CD14-positive monocyte (primary cell): ENCODE measurements around the gene TSG101. TPM values are rescaled to one million over a fixed set of nuclear protein-coding genes. Genes with fewer than 3 reads are reported as not detected.

Source experiments
- DNase-seq, 3 donors: peaks; one replicate each; pipeline ENCODE4 v3.0.0-alpha.2; 2011 to 2022
- H2AFZ ChIP-seq: 2 replicates; pipeline ENCODE4 v1.6.0; 2012; ENCODE audit warnings: mild to moderate bottlenecking, low read depth, low read length, inconsistent platforms; ENCODE audit not compliant: insufficient read depth, poor library complexity, severe bottlenecking
- H3K27ac ChIP-seq, 2 donors: 1 replicate in 1 of 2; 2 replicates in 1 of 2; pipeline ENCODE4 v1.5.1; 2012 to 2013; ENCODE audit warnings: low read length in 2 of 2, control low read depth in 1 of 2, inconsistent platforms in 1 of 2, low read depth in 1 of 2, mild to moderate bottlenecking in 1 of 2
- H3K27me3 ChIP-seq, 2 donors: one replicate each; pipeline versions ENCODE4 v1.6.0 to v1.6.1; 2011 to 2013; ENCODE audit warnings: low read length in 2 of 2; ENCODE audit not compliant: control insufficient read depth in 2 of 2, insufficient read depth in 2 of 2
- H3K36me3 ChIP-seq, 2 donors: replicated peaks in 1 of 2; 1 replicate in 1 of 2; 2 replicates in 1 of 2; pipeline versions ENCODE4 v1.5.1 to v1.6.1; 2012 to 2013; ENCODE audit warnings: low read length in 2 of 2, control low read depth in 1 of 2, inconsistent platforms in 1 of 2, mild to moderate bottlenecking in 1 of 2; ENCODE audit not compliant: insufficient read depth in 2 of 2, control insufficient read depth in 1 of 2
- H3K4me1 ChIP-seq, 2 donors: 1 replicate in 1 of 2; 2 replicates in 1 of 2; pipeline versions ENCODE4 v1.5.1 to v1.6.1; 2012 to 2013; ENCODE audit warnings: low read length in 2 of 2, control low read depth in 1 of 2, inconsistent platforms in 1 of 2, mild to moderate bottlenecking in 1 of 2, moderate library complexity in 1 of 2; ENCODE audit not compliant: insufficient read depth in 2 of 2, control insufficient read depth in 1 of 2
- H3K4me2 ChIP-seq: replicated peaks from 2 replicates; pipeline ENCODE3; 2012; ENCODE audit warnings: low read length, moderate library complexity, mild to moderate bottlenecking; ENCODE audit not compliant: poor library complexity, severe bottlenecking; ENCODE audit errors: extremely low read depth
- H3K4me3 ChIP-seq, 3 experiments: fragments of 200-600 bp in 1 of 3; sonication (generic) in 1 of 3; replicated peaks in 1 of 3; 1 replicate in 2 of 3; 2 replicates in 1 of 3; pipeline ENCODE4 v1.5.1; 2011 to 2013; ENCODE audit warnings: low read length in 3 of 3, mild to moderate bottlenecking in 3 of 3, control low read depth in 2 of 3, low read depth in 2 of 3, inconsistent platforms in 1 of 3, moderate library complexity in 1 of 3
- H3K79me2 ChIP-seq: 2 replicates; pipeline ENCODE4 v1.6.0; 2012; ENCODE audit warnings: mild to moderate bottlenecking, control low read depth, inconsistent platforms, low read length, moderate library complexity; ENCODE audit not compliant: insufficient read depth
- H3K9ac ChIP-seq: 2 replicates; pipeline ENCODE4 v1.6.0; 2017; ENCODE audit warnings: low read length, mild to moderate bottlenecking; ENCODE audit not compliant: insufficient read depth, poor library complexity, severe bottlenecking
- H3K9me3 ChIP-seq, 2 donors: replicated peaks in 1 of 2; 1 replicate in 1 of 2; 2 replicates in 1 of 2; pipeline versions ENCODE4 v1.5.1 to v1.6.1; 2012 to 2013; ENCODE audit warnings: low read length in 2 of 2, control low read depth in 1 of 2; ENCODE audit not compliant: control insufficient read depth in 1 of 2, insufficient read depth in 1 of 2
- H4K20me1 ChIP-seq: 2 replicates; pipeline ENCODE4 v1.6.0; 2012; ENCODE audit warnings: mild to moderate bottlenecking, low read length, control low read depth, moderate library complexity; ENCODE audit not compliant: insufficient read depth
- H3K27ac Mint-ChIP-seq, 7 donors: one replicate each; pipeline ENCODE4 v1.8.0; 2020; ENCODE audit warnings: mild to moderate bottlenecking in 7 of 7, mixed read lengths in 7 of 7, moderate library complexity in 6 of 7, inconsistent platforms in 2 of 7
- H3K27me3 Mint-ChIP-seq, 3 donors: one replicate each; pipeline ENCODE4 v1.8.0; 2021 to 2022; ENCODE audit warnings: low read depth in 3 of 3, mild to moderate bottlenecking in 3 of 3, mixed read lengths in 3 of 3, moderate library complexity in 3 of 3, inconsistent platforms in 1 of 3
- H3K36me3 Mint-ChIP-seq, 2 donors: one replicate each; pipeline ENCODE4 v1.8.0; 2020; ENCODE audit warnings: mixed read lengths in 2 of 2, inconsistent platforms in 1 of 2, mild to moderate bottlenecking in 1 of 2
- H3K4me1 Mint-ChIP-seq: one replicate; pipeline ENCODE4 v1.8.0; 2020; ENCODE audit warnings: mild to moderate bottlenecking, mixed read lengths
- H3K4me3 Mint-ChIP-seq, 2 donors: one replicate each; pipeline ENCODE4 v1.8.0; 2020; ENCODE audit warnings: mild to moderate bottlenecking in 2 of 2, mixed read lengths in 2 of 2, moderate library complexity in 1 of 2
- H3K9me3 Mint-ChIP-seq, 7 donors: one replicate each; pipeline ENCODE4 v1.8.0; 2020 to 2022; ENCODE audit warnings: mixed read lengths in 7 of 7, mild to moderate bottlenecking in 6 of 7, moderate library complexity in 6 of 7, inconsistent platforms in 2 of 7
- WGBS: methylation state at CpG from one replicate; pipeline ENCODE4 v1.1.5; 2013; ENCODE audit warnings: missing lambda C conversion rate; ENCODE audit not compliant: insufficient coverage; 5-methylcytosine and 5-hydroxymethylcytosine counted together
- intact Hi-C, 2 donors: fragments of 100-400 bp; cut with micrococcal nuclease; formaldehyde crosslinking; loops; one replicate each; pipeline versions ENCODE4 v1.15.0 to v1.15.1; 2023
- polyA plus RNA-seq, 3 donors: library from polyadenylated mRNA; depleted of rRNA in 1 of 3; unstranded in 2 of 3; stranded (reverse) in 1 of 3; fragments of 300-500 nt in 2 of 3; fragments of >200 nt in 1 of 3; fragmentation: Illumina TruSeq in 2 of 3; gene quantifications; 1 replicate in 2 of 3; 2 replicates in 1 of 3; pipeline ENCODE4 v1.2.3, GENCODE V29; 2012 to 2021
- TF ChIP-seq, protein P1 (sequence below): fragments of 200-600 bp; IDR thresholded peaks from one replicate; pipeline ENCODE4 v1.8.0; 2022; ENCODE audit warnings: antibody characterized with exemption, mild to moderate bottlenecking

Gene TSG101
- polyA plus RNA-seq, 3 donors, result 76.7 to 116 (median 112) TPM

GRCh38 chr11:18501629-18502028, 25.1 kb downstream of the TSG101 start:
- Histone ChIP-seq H3K9ac (no peak overlapping the region), H3K27me3 (no peaks in the 10 kb centered on the region), H2AFZ (no peak overlapping the region), H3K4me2 (no peak overlapping the region), H3K4me3 (no peak overlapping the region), H3K27ac (no peak overlapping the region), H3K4me1 (no peaks in the 10 kb centered on the region), H3K36me3 (peaks cover 83 to 95% of the 10 kb centered on the region in 2 donors), H4K20me1 (peaks cover 6% of the 10 kb centered on the region), H3K9me3 (no peaks in the 10 kb centered on the region), H3K79me2 (no peaks in the 10 kb centered on the region)
- DNase-seq, result no peak
- Mint-ChIP-seq H3K4me3 (no peak overlapping the region), H3K36me3 (peaks cover 73 to 93% of the 10 kb centered on the region in 2 donors), H3K4me1 (no peaks in the 10 kb centered on the region), H3K9me3 (no peaks in the 10 kb centered on the region), H3K27me3 (no peaks in the 10 kb centered on the region), H3K27ac (no peak overlapping the region)
- TF ChIP-seq, protein P1, sequence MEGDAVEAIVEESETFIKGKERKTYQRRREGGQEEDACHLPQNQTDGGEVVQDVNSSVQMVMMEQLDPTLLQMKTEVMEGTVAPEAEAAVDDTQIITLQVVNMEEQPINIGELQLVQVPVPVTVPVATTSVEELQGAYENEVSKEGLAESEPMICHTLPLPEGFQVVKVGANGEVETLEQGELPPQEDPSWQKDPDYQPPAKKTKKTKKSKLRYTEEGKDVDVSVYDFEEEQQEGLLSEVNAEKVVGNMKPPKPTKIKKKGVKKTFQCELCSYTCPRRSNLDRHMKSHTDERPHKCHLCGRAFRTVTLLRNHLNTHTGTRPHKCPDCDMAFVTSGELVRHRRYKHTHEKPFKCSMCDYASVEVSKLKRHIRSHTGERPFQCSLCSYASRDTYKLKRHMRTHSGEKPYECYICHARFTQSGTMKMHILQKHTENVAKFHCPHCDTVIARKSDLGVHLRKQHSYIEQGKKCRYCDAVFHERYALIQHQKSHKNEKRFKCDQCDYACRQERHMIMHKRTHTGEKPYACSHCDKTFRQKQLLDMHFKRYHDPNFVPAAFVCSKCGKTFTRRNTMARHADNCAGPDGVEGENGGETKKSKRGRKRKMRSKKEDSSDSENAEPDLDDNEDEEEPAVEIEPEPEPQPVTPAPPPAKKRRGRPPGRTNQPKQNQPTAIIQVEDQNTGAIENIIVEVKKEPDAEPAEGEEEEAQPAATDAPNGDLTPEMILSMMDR, result no peak
- no CpG with 5 or more reads among the region's 1 CpG for WGBS
- intact Hi-C loops, result no loop called here

GRCh38 chr11:18498039-18498438, 28.7 kb downstream of the TSG101 start:
- no peak for DNase-seq
- no peak overlapping the region for H3K9ac ChIP-seq
- 100% methylated on average over 1 of the region's 1 CpG for WGBS
- H3K79me2 ChIP-seq, result no peaks in the 10 kb centered on the region
- H3K9me3 ChIP-seq, result no peaks in the 10 kb centered on the region
- H3K4me1 ChIP-seq, result no peaks in the 10 kb centered on the region
- Mint-ChIP-seq H3K4me3 (no peak overlapping the region), H3K27me3 (no peaks in the 10 kb centered on the region), H3K36me3 (peaks cover 75 to 92% of the 10 kb centered on the region in 2 donors), H3K27ac (peak overlapping the region in 2 of 7 donors; percentile 56 to 58), H3K9me3 (no peaks in the 10 kb centered on the region), H3K4me1 (no peaks in the 10 kb centered on the region)
- no peaks in the 10 kb centered on the region for H3K27me3 ChIP-seq
- H4K20me1 ChIP-seq, result peaks cover 22% of the 10 kb centered on the region
- H3K36me3 ChIP-seq, result peaks cover 76 to 91% of the 10 kb centered on the region in 2 donors
- TF ChIP-seq, protein P1, result no peak
- intact Hi-C loops, result no loop called here
- H2AFZ ChIP-seq, result no peak overlapping the region
- no peak overlapping the region for H3K4me2 ChIP-seq
- peak overlapping the region in 1 of 2 donors; percentile 21 for H3K27ac ChIP-seq
- H3K4me3 ChIP-seq, result no peak overlapping the region
